GM18502 (cell line): ENCODE data around the gene ADORA2A.
"Not testable (repeated sequence)": the region's sequence is repeated elsewhere in the genome, so short reads cannot be mapped to it uniquely, and the experiment has no call there.

Source experiments
- ATAC-seq: cut with Tn5 transposase; IDR thresholded peaks from one replicate; pipeline ENCODE4 v1.9.1; 2021; ENCODE audit warnings: mild to moderate bottlenecking; ENCODE audit not compliant: unreplicated experiment, poor library complexity

ADORA2A gene

GRCh38 chr22:24474649-24475255 lies 47.4 kb downstream of the ADORA2A start:
- ATAC-seq: no peak

DNA sequence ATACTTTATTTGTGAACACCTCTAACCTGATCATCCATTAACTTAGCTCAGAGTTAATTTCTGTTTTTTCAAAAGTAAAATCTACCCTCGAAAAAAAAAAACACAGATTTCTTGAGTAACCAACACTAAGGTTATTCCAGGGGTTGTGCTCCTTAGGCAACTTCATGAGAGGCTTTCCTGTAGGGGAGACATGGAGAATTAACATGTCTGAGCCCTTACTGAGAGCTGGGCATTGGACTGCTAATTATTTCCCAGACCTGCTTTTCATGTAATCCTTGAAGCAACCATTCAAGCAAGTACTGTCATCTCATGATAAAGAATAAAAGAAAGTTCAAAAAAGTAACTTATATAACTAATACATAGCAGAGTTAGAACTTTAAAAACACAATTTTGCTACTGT lies 54.2 kb downstream of the ADORA2A start:
- no peak for ATAC-seq

- no peak for ATAC-seq
Observed at GRCh38 chr22:24482575-24482974, 55.2 kb downstream of the ADORA2A start.

DNA sequence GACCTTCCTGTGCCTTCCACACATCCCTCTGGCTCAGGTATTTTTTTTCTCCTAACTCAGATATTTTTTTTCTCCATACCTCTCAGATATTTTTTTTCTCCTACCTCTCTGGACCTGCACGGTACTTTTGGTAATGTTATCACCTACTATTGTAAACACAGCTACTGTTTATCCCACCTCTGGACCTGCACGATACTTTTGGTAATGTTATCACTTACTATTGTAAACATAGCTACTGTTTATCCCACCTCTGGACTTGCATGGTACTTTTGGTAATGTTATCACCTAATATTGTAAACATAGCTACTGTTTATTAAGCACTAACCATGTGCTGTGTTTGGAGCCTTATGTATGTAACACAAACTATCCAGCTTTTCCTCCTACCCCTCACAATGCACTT lies 55.6 kb downstream of the ADORA2A start:
- ATAC-seq: no peak

DNA sequence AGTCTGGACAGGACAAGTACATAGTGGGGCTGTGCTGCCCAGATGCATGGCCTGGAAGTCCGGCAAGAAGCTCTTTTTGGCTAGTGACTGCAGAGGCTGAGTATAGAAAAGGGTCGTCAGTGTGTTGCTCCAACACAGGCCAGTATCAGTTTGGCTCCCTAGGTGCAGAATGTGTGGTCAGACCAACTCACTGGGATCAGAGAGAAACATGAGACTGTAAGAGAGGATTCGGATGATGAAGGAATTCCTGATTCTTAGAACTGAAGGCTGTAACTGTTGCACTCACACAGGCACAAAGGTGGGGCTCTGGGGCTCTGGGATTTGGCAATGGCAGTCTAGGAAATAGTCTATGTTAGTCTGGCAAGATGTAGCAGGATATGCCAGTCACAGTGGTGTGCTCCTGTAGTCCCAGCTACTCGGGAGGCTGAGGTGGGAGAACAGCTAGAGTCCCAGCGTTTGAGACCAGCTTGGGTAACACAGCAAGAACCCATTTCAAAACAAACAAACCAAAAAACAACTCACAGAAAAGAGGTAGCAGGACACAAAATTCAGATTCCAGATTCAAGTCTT lies 56.7 kb downstream of the ADORA2A start:
- no peak for ATAC-seq

DNA sequence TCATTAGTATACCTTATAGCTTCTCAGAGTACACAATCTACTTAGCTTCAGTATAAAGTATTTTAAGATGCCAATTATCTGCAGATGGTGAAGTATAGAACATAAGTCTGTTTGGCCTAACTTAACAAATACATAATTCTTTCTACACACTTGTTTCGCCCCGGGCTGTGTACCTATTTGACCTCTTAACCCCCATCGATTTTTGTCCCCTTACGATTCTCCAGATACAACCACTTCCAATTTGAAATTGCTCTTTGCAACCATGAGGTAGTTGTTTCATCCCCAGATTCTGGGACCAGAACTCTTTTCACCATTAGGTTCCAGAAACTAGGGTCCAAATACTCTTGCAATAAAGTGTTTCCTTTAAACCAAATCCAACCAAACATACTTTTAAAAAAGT lies 57.8 kb downstream of the ADORA2A start:
- ATAC-seq: no peak

- ATAC-seq: no peak
Observed at GRCh38 chr22:24485608-24486007, 58.2 kb downstream of the ADORA2A start.

- ATAC-seq: no peak
Observed at GRCh38 chr22:24486501-24486921, 59.1 kb downstream of the ADORA2A start.

DNA sequence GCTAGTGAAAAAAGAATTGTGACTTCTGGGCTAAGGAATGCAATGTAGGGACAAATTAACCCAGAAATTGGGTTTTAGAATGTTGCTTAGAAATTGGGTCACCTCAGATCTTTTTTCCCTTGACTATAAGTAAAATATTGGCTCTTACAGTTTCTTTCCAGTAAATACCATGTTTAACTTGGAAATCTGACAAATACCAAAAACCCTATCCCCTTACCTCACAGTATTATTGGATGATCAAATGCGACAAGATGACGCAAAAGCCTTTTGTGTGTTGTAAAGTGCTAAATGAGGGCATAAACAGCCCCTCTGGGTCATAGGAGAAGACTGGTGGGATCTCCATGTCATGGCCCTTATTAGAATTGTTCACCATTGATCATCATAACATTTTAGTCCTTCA lies 61.6 kb downstream of the ADORA2A start:
- no peak for ATAC-seq

- ATAC-seq: not testable (repeated sequence)
Observed at GRCh38 chr22:24489434-24489833, 62.0 kb downstream of the ADORA2A start.
